Stimulated activated CD8-positive, alpha-beta memory T cell treated with anti-CD3 and anti-CD28 coated beads, Interleukin-12 subunit alpha, Interleukin-12 subunit beta, amount 100 ng/mL, for 24 hours (primary cell): ENCODE measurements around the gene TM9SF3.

Experiments used
- DNase-seq: peaks from one replicate; pipeline ENCODE4 v3.0.0-alpha.2; 2020; ENCODE audit errors: extremely low read depth

The TM9SF3 gene

DNA sequence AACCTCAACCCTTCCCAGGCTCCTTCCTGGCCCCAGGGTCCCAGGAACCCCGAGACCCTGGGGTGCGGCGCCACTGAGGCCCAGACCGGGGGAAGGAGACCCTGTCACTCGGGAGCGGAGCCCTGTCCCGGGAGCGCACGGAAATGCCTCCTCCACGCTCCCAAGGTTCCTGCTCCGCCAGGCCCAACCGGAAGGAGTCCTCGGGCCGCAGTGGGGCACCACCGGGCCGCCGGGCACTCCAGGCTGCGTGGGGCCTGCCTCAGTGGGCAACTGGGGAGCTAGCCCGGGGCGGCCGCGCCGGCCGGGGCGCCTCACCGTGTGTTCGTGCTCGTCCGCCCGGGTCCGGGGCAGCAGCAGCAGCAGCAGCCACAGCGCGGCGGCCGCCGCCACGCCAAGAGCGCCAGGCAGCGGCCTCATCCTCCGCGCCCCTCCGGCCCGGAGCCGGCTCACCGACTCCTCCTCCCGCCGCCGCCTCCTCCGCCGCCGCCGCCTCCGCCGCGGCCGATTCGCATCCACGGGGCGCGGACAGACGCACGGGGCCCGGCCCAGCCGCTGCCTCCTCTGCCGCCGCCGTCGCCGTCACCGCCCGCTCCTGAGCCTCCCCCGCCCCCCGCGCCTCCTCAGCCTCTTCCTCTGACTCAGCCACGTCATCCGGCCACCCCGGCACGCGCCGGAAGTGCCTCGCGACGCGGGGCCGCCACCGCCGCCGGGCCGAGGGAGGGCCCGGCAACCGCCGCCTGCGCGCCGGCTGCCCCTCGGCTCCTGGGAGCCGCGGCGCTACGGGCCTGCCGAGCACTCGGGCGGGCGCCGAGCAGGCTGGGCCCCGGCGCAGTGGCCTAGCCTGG, at the start of gene TM9SF3:
Gene TM9SF3, minus strand, starts transcription at position 594 of the 845 bp plus-strand sequence. Its CDS starts 177 bp downstream, at position 417.
- DNase-seq = peak; percentile 85

DNA sequence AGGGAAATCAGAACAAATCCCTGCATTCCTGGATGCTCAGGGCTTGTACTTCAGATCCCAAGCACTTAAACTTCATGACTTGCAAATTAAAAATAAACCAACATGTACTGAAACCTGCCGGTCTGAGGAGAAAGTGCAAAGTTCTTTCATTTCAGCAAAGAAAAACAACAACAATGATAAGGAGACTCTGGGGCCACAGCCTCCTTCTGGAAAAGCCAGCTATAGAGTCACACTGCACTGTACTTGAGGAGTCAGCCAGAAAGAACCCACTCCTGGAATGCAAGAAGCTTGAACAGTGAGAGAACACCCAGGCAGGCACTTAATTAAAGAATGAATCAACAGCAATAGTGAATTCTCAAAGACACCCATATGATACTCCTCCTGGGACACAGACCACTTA, 49.7 kb upstream of the TM9SF3 start:
- DNase-seq = no peak

DNA sequence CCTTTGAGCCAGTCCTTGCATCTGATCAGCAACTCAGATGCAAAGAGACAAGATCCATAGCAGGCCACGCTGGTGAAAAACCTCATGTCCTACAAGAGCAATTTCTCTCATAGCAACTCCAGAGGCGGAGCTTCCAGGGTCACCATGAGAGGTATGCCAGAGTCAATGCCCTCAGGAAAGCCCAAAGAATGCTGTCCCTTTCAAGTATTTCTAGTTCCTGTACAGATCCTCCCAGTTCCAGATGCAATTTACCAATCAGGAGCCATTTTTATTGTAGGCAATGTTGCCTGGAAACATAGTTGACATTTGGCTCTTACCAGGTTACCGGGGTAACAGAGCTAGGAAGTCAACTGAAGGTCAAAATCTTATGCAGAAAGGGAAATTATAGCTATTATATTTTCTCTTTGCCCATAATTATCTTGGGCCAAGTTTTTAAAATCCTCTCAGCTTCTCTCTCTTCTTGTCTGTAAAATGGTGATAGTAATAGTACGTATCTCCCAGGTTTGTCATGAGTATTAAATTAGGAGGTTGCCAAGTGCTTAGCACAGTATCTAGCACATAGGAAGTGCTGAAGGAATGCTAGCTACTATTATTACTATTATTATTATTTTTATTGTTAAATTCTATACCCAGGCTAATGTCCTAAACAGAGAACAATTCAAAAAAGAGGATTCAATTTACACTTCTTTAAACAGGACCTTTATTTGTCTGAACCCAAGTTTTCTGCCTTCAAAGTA, 46.3 kb upstream of the TM9SF3 start:
- DNase-seq = no peak

DNA sequence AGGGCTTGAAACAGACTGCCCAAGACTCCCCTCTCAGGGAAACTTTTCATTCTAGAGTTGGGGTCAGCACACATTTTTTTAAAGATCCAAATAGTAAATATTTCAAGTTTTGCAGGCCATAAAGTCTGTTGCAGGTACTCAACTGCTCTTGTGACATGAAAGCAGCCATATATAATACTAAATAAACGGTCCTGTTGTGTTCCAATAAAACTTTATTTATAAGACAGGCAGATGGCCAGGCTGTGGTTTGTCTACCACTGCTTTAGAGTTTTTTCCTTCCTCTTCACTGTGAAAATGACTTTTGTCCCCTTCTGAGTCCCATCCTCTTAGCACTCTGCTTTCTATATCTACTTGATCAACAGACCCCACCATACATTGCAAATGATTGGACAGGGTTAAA, 40.5 kb upstream of the TM9SF3 start:
- DNase-seq = no peak

DNA sequence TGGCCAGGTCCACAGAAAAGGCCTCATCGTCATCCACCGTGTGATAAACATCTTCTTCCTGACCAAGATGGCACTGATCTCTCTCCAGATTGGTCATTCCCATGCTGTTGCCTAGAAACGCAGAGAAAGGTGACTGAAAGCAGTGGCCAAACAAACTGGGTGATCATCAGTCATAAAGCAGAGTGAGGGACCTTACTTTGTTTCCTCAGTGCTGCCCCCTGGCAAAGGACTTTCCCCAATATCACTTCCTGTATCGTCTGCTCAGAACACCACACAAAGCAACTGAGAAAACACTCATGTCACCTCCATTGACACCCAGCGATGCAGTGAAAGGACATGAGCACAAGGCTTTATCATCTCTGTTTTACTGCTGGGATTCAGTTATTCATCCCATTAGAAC, 40.0 kb upstream of the TM9SF3 start:
- DNase-seq = no peak

DNA sequence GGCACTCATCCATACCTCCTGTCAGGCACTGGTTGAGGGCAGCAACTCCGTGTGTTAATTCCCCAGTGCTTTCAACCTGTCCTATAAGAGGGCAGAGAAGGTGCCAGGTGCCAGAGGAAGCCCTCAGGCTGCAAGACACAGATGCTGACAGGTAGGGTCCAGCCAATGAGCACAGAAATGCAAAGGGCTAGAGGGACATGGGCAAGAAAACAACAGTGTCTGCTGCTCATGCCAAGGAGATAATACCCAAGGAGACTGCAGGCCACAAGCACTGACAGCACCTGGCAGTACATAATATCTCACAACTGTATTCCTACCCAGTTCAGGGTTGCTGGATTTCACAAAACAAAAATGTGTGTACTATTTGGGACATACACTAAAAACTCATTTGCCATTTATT, 38.4 kb upstream of the TM9SF3 start:
- no peak for DNase-seq

DNA sequence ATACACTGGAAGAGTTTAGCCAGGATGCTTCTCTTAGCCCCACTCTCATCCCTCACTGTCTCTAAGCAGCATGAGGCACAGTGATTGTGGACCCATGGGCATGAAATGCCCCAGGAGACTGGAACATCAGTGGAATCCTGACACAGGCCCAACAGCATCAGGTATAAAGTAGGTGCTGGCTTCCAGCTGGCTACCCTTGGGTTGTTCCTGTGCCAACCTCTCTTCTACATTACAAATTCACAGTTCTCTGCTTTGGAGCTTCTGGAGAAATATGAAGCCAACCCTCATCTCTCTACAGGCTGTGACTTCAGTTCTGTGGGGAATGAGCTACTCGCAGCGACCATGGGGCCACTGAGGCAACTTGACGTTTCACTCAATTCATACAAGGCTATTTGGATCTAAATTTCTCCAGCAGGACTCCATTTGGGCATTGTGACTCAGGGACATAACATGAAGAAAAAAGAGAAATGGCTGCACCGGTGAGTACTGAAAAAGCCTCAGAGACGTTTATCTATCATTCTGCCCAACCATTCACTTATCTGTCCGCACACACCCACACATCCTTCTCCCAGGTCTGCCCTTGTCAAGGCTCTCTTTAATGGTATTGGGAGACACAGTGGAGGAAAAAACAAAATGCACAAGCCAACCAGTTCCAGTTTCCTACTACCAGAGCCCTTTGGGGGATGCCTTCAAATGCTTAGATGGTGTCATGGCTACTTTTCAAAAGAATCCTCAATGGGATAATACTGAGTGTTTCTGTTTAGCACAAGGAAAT, 35.4 kb upstream of the TM9SF3 start:
- DNase-seq = no peak

DNA sequence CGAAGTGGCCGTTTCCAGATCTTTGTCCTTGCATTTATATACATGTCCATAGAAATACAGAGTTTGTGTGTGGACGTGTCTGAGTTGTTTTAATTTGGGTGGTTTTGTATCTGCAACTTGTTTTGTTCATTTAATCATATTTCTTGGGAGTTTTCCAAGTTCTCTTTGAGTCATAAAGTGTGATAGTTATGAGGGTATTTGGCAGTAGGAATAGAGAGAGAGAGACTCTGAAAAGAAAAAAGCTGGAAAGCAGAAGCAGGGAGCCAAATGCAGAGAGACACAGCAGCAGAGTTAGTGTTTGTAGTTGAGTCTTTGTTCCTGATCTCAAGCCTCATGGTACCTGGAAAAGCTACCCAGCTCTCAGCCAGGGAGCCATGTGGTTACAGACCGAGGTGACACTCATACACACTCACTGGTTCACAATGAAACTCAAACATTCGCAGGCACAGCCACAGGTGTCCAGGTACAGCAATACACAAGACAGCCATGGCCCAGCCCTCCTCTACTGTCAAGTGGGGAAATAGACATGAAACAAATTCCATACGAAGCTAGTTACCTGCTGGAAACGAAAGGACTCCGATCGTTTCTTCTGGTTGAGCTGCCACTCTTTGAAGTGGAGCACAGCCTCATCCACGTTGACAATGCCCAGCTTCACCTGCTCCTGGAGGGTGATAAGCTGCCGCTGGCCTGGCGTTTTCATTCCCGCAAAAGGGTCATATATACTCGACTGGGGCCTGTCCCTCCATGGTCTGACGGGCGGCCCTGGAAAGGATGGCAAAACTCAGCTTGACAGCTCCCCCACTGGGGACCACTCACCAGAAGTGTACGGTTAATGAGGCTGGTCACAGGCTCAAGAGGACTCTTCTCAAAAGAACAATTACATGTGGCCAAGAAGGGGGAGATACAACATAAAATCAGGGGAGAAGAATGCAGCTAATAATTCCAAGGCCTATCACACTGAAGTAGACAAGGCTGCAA, 33.3 kb upstream of the TM9SF3 start:
- no peak for DNase-seq

DNA sequence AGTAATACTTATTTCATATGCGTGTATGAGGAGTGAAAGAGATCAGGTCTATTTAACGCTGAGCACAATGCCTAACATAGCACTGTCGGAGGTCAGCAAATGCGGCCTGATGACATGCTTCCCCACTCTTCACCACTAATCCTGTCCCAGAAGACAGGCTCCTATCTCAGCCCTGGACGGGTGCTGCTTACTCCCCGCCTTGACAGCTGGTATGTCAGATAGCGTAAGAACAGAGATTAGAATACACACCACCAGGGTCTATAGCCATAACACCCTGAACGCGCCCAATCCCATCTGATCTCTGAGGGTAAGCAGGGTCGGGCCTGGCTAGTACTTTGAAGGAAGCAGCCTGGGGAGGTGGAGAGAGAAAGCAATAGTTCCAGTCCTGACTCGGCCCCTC, 32.3 kb upstream of the TM9SF3 start:
- DNase-seq = no peak

DNA sequence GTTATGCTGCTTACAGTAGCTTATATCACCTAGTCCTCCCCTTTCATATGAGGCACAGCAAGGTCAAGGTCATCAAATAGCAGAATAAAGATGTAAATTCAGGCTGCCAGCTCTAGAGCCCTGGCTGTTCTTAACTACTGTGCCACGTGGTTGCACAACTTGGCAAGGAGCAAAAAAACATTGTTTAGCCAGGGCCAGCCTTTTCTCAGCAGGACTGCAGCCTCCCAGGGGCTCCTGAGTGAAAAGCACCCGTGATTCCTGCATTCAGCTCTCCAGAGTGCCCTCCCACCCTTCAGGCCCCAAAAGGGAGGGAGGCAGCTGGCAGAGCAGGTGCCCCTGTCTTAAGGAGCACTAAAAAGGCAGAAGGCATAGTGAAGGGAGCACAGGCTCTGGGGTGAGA, 31.8 kb upstream of the TM9SF3 start:
- no peak for DNase-seq

DNA sequence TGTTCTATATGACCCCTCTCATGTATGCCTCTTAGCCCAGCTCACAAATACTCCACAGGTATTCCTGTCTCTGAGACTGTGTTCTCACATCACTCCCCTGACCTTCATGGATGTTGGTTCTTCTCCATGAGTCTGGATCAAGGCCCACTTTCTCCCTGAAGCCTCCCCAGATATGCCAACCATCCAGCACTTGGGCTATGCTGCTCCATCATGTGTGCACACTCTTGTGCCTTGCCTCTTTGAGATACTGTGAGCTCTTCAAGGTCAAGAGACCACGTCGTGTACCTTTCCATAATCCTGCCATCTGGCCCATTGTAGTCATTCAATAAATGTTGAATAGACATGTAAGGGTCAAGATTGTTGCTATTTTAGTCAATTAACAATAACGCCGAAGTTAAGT, 30.1 kb upstream of the TM9SF3 start:
- DNase-seq = no peak

DNA sequence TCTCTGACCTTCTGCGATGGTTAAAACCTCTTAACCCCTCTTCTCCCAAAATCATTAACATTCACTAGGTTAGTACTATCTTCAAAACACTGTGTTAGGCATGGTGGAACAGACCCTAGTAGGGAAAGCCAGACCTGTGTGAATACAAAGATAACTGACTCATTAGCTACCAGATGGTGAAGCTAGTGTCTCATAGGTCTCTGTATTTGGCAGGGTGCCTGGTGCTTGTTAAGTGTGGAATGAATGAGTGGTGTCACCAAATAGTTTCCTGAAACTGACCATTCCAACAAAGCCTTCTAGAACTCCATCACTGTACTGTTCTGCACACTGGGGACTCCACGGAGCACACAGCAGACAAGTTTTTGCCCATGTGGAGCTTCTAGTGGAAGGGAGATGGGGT, 27.7 kb upstream of the TM9SF3 start:
- no peak for DNase-seq

DNA sequence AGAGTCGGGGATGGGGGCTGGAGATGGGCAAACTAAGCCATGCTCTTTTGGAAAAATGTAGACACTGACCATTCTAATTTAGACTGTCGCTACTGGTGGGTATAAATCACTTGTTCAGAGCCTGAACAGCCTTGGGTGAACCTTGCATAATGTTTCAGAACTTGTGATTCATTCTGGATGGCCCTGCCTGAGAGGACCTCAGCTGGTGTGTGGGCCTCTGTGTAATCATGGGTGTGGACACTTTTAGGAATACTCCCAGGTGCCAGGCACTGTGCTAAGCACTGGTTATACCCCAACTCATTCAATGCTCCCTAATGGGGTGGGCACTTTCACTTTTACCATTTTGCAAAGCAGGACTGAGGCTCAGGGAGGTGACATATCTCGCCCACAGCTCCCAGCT, 26.8 kb upstream of the TM9SF3 start:
- no peak for DNase-seq

DNA sequence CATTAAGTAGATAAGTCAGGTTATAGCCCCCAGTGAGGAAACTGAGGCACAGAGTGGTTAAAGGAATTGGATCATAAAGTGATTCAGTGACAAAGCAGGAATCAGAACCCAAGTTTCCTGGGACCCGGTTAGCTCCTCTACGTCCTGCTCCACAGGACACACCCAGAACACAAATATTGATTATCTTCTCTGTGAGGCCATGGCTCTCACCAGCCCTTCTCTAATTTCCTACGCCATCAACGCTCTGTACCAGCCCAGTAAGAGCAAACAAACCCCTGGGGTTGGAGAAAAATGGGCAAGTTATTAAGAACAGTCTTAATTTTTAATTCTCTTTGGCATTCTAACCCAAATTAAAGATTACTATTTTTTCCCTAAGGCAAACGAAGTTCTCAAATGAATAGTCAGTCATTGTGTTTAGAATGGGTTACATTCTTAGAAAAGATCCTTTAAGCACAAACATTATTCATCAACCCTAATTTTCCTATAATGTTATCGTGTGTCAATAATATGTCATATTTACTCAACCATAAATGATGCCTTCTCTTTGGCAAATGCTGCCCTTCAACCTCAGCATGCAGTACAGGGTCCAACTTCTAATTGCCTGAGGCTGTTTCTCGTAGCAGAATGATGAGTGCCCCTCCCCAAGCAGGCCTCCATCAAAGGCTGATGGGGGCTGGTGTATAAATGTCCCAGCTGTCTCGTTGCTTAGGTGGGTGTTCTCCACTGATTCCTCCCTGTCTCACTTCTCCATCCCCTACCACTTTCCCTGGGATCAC, 25.4 kb upstream of the TM9SF3 start:
- DNase-seq = no peak

DNA sequence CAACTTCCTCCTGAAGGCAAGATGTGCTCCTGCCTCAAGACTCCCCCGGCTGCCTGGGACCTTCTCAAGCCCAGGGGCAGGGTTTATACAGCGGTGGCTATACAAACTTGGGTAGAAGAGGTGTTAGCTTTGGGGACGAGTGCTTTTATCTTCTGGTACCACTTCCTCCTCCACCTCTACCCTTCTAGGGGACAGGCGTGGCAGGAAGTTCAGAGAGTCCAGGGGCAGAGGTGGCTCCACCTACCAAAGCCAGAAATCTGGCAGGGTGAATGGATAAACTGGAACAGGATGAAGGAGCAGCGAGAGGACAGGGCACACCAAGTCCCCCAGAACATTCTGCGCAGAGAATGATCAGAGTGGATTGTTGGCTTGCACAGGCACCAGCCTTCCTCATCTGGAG, 24.0 kb upstream of the TM9SF3 start:
- no peak for DNase-seq

DNA sequence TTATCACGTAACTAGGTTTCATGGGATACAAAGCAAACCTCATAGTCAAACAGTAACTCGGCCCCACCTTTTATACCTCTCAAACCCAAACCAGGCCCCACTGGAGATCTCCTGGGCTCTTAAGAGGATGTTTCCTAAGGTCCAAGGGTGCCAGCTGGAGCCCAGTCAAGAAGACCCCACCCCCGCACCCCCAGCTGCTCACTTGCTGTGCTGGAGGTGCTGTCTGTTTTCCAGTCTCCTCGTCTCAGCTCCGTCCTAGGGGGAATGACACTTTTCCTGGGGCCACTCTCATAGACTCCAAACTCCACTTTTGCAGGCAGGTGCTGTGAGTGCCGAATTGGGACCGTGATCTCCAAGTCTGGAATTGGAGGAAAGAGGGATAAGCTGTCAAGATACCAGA, 22.7 kb upstream of the TM9SF3 start:
- no peak for DNase-seq

DNA sequence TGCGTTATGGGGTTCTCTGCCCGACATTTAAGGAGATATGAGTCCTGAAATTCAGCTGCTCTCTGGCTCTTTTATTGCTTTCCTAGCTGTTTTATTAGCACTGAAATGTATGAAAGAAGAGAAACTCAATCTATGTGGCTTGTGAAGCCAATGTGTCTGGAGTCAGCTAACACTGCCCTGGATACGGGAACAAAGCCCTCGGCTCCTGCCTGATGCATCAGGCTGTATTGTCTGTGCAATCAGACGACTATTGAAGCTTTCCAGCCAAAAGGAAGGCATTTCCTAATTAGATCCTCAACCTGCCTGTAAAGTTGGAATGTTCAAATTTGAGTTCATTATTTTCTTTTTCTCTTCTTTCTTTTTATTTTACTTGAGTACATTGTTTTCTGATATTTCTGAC, 22.0 kb upstream of the TM9SF3 start:
- no peak for DNase-seq

DNA sequence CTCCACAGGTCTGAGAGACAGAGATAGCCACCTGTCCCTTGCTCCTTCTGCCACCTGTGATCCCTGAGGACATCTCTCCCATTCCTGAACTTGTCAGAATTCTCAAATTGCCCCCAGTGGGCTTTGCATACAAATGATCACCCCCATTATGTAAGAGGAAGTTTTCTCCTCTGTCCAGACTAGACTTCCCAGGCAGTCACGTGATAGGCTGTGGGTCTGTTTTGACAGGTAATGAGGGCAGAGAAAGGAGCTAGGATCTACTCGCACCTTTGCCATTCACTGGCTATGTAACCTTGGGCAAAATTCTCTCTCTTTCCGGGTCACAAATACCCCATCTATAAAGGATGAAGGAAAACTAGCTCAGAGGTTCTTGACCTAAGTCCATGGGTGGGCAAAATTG, 21.4 kb upstream of the TM9SF3 start:
- DNase-seq = no peak

DNA sequence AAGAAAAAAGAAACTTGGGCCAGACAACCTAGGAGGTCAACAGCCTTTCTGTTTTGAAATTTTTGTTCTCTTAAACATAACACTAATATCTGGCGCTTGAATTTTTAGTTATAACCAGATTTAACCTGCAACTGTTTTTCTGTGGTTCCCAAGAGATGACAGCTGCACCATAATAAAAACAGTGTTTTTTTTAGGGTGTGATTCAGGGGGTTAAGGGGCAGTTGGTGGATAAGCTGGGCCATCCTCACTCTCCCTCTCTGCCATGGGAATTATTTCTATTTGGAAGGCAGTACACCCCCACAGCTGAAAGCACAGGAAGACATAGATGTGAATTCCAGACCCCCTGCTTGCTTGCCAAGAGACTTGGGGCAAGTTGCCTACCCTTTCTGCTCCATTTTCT, 20.1 kb upstream of the TM9SF3 start:
- no peak for DNase-seq

DNA sequence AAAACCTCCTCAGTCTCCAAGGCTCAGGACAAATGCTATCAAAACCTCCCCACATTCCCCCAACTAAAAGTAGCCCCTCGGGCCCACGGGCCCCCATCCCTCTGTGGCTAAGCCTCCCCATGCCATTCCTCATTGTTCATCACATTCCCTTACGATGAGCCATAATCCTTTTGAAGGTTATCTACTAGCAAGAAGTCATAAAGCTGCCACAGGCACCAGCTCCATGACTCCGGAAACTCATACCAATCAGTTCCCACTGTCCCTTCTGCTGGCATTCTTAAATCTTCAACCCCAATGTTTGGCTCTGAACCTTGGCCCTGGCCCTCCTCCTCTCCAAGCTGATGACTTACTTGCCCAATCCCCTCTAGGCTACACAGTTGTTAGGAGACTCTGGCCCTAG, 19.4 kb upstream of the TM9SF3 start:
- no peak for DNase-seq

DNA sequence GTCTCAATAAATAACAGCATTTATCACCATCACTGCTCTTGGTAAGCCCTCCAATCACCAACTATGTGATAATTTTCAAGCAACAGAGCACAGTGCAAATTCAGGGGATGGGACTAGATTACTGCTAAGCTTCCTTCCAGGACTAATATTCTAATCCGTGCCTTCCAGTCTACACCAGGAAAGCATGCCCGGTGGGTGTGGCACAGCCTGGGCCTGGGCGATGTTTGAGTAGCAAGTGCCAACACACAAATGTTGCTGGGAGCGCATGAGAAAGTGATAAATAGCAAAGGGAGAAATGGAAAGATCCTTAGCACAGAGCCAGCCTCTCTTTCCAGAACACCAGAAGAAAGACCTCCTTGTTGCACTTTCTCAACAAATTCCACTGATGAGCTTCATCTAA, 13.5 kb upstream of the TM9SF3 start:
- no peak for DNase-seq
